B cell (primary cell): ENCODE results near the gene LRIT1. TPM values are rescaled to one million over a fixed set of nuclear protein-coding genes. Genes with fewer than 3 reads are reported as not detected.

ENCODE experiments used
- ATAC-seq: fragments of 200-7000 bp; cut with Tn5 transposase; one replicate; pipeline ENCODE4 v1.10.0; 2021; ENCODE audit warnings: low read depth, mild to moderate bottlenecking, moderate number of reproducible peaks, moderate library complexity
- CTCF ChIA-PET: fragments of 350-600 bp; sonication (Branson Sonifier 250); formaldehyde crosslinking; loops from one replicate; lab custom pipeline; 2021; ENCODE audit warnings: antibody characterized with exemption, inconsistent platforms; lab: Charles Lee
- POLR2A ChIA-PET: fragments of 350-600 bp; sonication (Branson Sonifier 250); formaldehyde crosslinking; loops from one replicate; lab custom pipeline; 2021; ENCODE audit warnings: antibody characterized with exemption; lab: Charles Lee
- DNase-seq: peaks from one replicate; pipeline ENCODE4 v3.0.0; 2013
- H2AFZ ChIP-seq: 2 replicates; pipeline ENCODE4 v1.6.1; 2012; ENCODE audit warnings: mild to moderate bottlenecking, low read depth, low read length; ENCODE audit not compliant: insufficient read depth, poor library complexity, severe bottlenecking
- H3K27ac ChIP-seq, 2 donors: 1 replicate in 1 of 2; 2 replicates in 1 of 2; pipeline ENCODE4 v1.5.1; 2012 to 2013; ENCODE audit warnings: low read length in 2 of 2, mild to moderate bottlenecking in 2 of 2, moderate library complexity in 1 of 2
- H3K27me3 ChIP-seq, 4 experiments: fragments of 200-600 bp in 1 of 4; sonication (generic) in 1 of 4; replicated peaks in 1 of 4; 1 replicate in 2 of 4; 2 replicates in 2 of 4; pipeline versions ENCODE4 v1.6.1 to v1.7.0; 2013 to 2016; ENCODE audit warnings: low read length in 3 of 4, mild to moderate bottlenecking in 2 of 4, mixed read lengths in 1 of 4, moderate library complexity in 1 of 4; ENCODE audit not compliant: insufficient read depth in 4 of 4, control insufficient read depth in 3 of 4; ENCODE audit errors: control extremely low read depth in 1 of 4
- H3K36me3 ChIP-seq, 2 experiments: replicated peaks in 1 of 2; 1 replicate in 1 of 2; 2 replicates in 1 of 2; pipeline versions ENCODE4 v1.6.1 to v1.7.1; 2013; ENCODE audit warnings: low read length in 1 of 2; ENCODE audit not compliant: insufficient read depth in 2 of 2, control insufficient read depth in 1 of 2; ENCODE audit errors: control extremely low read depth in 1 of 2, extremely low read depth in 1 of 2
- H3K4me1 ChIP-seq, 2 donors: fragments of 200-600 bp in 1 of 2; sonication (generic) in 1 of 2; 1 replicate in 1 of 2; 2 replicates in 1 of 2; pipeline versions ENCODE4 v1.5.1 to v1.6.1; 2013 to 2017; ENCODE audit warnings: low read length in 2 of 2; ENCODE audit not compliant: control insufficient read depth in 2 of 2, insufficient read depth in 2 of 2
- H3K4me2 ChIP-seq: replicated peaks from 2 replicates; pipeline ENCODE3; 2012; ENCODE audit warnings: mild to moderate bottlenecking, low read depth, low read length; ENCODE audit not compliant: poor library complexity, severe bottlenecking
- H3K4me3 ChIP-seq, 5 experiments: fragments of 200-600 bp in 1 of 5; sonication (generic) in 1 of 5; 1 replicate in 3 of 5; 2 replicates in 2 of 5; pipeline versions ENCODE4 v1.5.1 to v1.7.0; 2011 to 2016; ENCODE audit warnings: low read length in 4 of 5, mild to moderate bottlenecking in 4 of 5, low read depth in 2 of 5, control low read depth in 1 of 5, moderate library complexity in 1 of 5; ENCODE audit not compliant: insufficient read depth in 1 of 5; ENCODE audit errors: control extremely low read depth in 1 of 5, extremely low read depth in 1 of 5
- H3K79me2 ChIP-seq: fragments of 200-600 bp; sonication (generic); one replicate; pipeline ENCODE4 v1.6.0; 2016; ENCODE audit warnings: low read length; ENCODE audit not compliant: control insufficient read depth, insufficient read depth
- H3K9ac ChIP-seq: fragments of 200-600 bp; sonication (generic); 2 replicates; pipeline ENCODE4 v1.6.1; 2017; ENCODE audit warnings: mild to moderate bottlenecking, low read length, moderate library complexity
- H3K9me3 ChIP-seq, 3 donors: one replicate each; pipeline versions ENCODE4 v1.6.1 to v1.7.1; 2013; ENCODE audit warnings: low read length in 2 of 3; ENCODE audit not compliant: control insufficient read depth in 2 of 3, insufficient read depth in 1 of 3; ENCODE audit errors: control extremely low read depth in 1 of 3
- H4K20me1 ChIP-seq: 2 replicates; pipeline ENCODE4 v1.6.0; 2012; ENCODE audit warnings: mild to moderate bottlenecking, low read length; ENCODE audit not compliant: insufficient read depth, control insufficient read depth, poor library complexity, severe bottlenecking
- H3K27ac Mint-ChIP-seq: one replicate; pipeline ENCODE4 v1.8.0; 2021; ENCODE audit warnings: mixed read lengths
- H3K27me3 Mint-ChIP-seq: one replicate; pipeline ENCODE4 v1.8.0; 2021; ENCODE audit warnings: mixed read lengths
- H3K4me1 Mint-ChIP-seq: one replicate; pipeline ENCODE4 v1.8.0; 2021; ENCODE audit warnings: mixed read lengths
- H3K4me3 Mint-ChIP-seq: one replicate; pipeline ENCODE4 v1.8.0; 2021; ENCODE audit warnings: mixed read lengths
- H3K9me3 Mint-ChIP-seq: one replicate; pipeline ENCODE4 v1.8.0; 2022; ENCODE audit warnings: mixed read lengths; ENCODE audit not compliant: insufficient read depth
- CTCF ChIP-seq: fragments of 200-600 bp; IDR thresholded peaks from one replicate; pipeline ENCODE4 v1.8.0; 2022; ENCODE audit warnings: antibody characterized with exemption, mild to moderate bottlenecking
- EZH2 ChIP-seq: IDR thresholded peaks from 2 replicates; pipeline ENCODE4 v1.6.1; 2012; ENCODE audit warnings: borderline replicate concordance, low read depth, mild to moderate bottlenecking, moderate library complexity, low read length; ENCODE audit not compliant: insufficient read depth, poor library complexity, severe bottlenecking
- WGBS: methylation state at CpG from one replicate; pipeline ENCODE4 v1.1.5; 2013; ENCODE audit warnings: missing lambda C conversion rate; ENCODE audit not compliant: insufficient coverage; 5-methylcytosine and 5-hydroxymethylcytosine counted together
- intact Hi-C: fragments of 100-400 bp; cut with micrococcal nuclease; formaldehyde crosslinking; loops from one replicate; pipeline ENCODE4 v1.10.0; 2022
- polyA plus RNA-seq: library from polyadenylated mRNA; depleted of rRNA; stranded (reverse); fragments of >200 nt; gene quantifications from 2 replicates; pipeline ENCODE4 v1.2.3, GENCODE V29; 2012
- total RNA-seq, 2 donors: library from RNA; stranded (reverse); fragments of 120-200 nt in 1 of 2; gene quantifications; 1 replicate in 1 of 2; 2 replicates in 1 of 2; pipeline versions ENCODE4 v1.2.3 to v1.2.4, GENCODE V29; 2013 to 2022

LRIT1 gene
- total and polyA plus RNA-seq, 2 donors (not counting 1 experiment from before 2014, with no cell fraction given), result not detected

DNA sequence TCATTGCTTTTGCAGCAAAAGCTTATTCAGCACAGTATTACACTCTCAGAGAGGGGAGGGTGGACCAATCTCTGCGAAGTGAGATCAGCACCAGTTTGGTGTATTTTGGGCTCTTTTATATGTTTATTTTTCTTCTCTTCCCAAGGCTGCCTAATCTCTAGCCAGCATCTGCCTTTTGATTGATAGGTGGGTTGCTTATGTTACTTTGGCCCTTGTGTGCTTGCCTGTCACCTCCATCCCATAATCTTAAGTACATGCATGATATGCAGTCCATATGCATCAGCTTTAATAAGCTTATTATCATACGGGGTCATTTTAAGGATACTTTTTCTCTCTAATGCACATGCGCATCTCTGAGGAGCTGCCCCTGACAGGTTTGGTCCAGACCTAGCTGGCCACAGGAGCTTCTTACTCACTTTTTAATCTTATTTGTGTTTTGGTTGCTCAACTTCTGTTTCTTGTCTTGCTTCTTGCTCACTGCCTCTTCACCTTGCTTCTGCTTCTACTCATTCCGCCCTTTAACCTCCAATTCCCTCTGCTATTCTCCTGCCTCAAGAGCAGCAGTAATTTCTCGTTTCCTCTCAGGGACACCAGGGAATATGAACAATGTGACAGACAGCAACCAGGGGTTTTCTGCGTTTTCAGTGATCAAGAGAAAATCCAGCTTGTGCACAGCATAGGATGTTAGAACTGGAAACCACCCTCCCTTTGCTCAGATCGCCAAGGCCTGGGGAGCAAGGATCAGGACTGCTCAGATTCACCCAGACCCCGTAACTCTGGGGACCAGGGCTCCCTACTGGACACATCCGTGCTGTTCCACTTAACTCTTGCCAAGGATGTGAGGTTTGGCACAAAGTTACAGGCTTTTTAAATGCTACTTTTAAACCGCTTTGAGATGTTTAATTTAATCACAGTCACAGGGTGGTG, 13.5 kb upstream of the LRIT1 start:
- ChIA-PET POLR2A (no interaction called here), CTCF (interaction anchor here (1.4 to 1.9 kb wide), 3 partner anchors 10 to 283 kb away, joined by 4 to 6 read pairs (median 4); no protein-coding TSS in a partner anchor)
- Histone ChIP-seq H3K36me3 (no peaks in the 10 kb centered on the region), H3K4me2 (no peak overlapping the region), H3K9me3 (peaks cover 0 to 4% (median 3%) of the 10 kb centered on the region in 3 donors), H3K79me2 (no peaks in the 10 kb centered on the region), H3K4me1 (no peaks in the 10 kb centered on the region), H4K20me1 (no peaks in the 10 kb centered on the region), H3K27ac (no peak overlapping the region), H3K27me3 (peaks cover 0 to 6% (median 0%) of the 10 kb centered on the region in 4 experiments), H3K4me3 (no peak overlapping the region), H3K9ac (no peak overlapping the region), H2AFZ (no peak overlapping the region)
- no peak overlapping the region for H3K4me3 Mint-ChIP-seq
- no peaks in the 10 kb centered on the region for H3K9me3 Mint-ChIP-seq
- H3K27me3 Mint-ChIP-seq, result peaks cover 15% of the 10 kb centered on the region
- 91% methylated on average over 6 of the region's 10 CpGs for WGBS
- DNase-seq (no peak), ATAC-seq (no peak)
- no peaks in the 10 kb centered on the region for H3K4me1 Mint-ChIP-seq
- H3K27ac Mint-ChIP-seq, result no peak overlapping the region
- TF ChIP-seq CTCF (no peak), EZH2 (no peak)
- intact Hi-C loops, result no loop called here

- ATAC-seq (no peak), DNase-seq (no peak)
- H3K27ac ChIP-seq, result no peak overlapping the region
- H3K4me3 ChIP-seq, result no peak overlapping the region
- H3K79me2 ChIP-seq, result no peaks in the 10 kb centered on the region
- no peak overlapping the region for H3K9ac ChIP-seq
- H3K4me1 ChIP-seq, result no peaks in the 10 kb centered on the region
- no peak overlapping the region for H3K4me2 ChIP-seq
- Mint-ChIP-seq H3K4me1 (no peaks in the 10 kb centered on the region), H3K27ac (no peak overlapping the region), H3K9me3 (no peaks in the 10 kb centered on the region), H3K27me3 (peaks cover 3% of the 10 kb centered on the region), H3K4me3 (no peak overlapping the region)
- intact Hi-C loops, result no loop called here
- ChIA-PET CTCF (no interaction called here), POLR2A (no interaction called here)
- H3K9me3 ChIP-seq, result peaks cover 0 to 4% (median 3%) of the 10 kb centered on the region in 3 donors
- no peaks in the 10 kb centered on the region for H3K36me3 ChIP-seq
- 88% methylated on average over 7 of the region's 12 CpGs for whole genome bisulfite sequencing
- no peaks in the 10 kb centered on the region for H3K27me3 ChIP-seq
- TF ChIP-seq CTCF (no peak), EZH2 (no peak)
- H4K20me1 ChIP-seq, result no peaks in the 10 kb centered on the region
- no peak overlapping the region for H2AFZ ChIP-seq
These were observed 7.4 kb upstream of the LRIT1 start for GRCh38 chr10:84248794-84249193.
